ENCODE results near the gene CEBPB.
"Not testable (repeated sequence)": the region's sequence is repeated elsewhere in the genome, so short reads cannot be mapped to it uniquely, and the experiment has no call there.

CEBPB gene

DNA sequence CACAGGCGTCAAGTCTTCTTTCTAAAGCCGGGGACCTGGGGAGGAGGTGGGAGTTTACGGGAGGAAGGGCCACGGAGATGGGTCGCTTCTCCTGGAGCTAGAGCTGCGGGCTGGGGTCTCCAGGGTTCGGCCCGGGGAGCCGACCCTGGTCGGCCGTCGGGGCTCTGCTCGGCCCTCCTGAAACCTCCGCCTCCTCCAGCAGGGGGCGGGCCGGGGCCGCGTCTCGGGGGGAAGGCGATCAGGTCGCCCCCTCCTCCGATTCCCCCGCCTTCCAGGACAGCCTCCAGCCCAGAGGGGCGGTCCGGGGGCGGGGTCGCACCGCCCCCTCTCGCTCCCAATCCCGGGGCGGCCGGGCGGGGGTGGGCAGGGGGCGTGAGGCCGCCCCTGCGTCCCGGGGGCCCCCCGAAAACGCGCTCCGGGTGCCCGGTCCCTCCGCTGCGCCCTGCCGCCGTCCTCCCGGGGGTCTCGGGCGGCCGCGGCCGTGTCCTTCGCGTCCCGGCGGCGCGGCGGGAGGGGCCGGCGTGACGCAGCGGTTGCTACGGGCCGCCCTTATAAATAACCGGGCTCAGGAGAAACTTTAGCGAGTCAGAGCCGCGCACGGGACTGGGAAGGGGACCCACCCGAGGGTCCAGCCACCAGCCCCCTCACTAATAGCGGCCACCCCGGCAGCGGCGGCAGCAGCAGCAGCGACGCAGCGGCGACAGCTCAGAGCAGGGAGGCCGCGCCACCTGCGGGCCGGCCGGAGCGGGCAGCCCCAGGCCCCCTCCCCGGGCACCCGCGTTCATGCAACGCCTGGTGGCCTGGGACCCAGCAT, at the start of gene CEBPB:
Gene CEBPB (plus strand): TSS at position 580 of the 814 bp plus-strand sequence. CDS start 204 bp downstream, at position 784.
- DNase-seq (ENCODE audit: low read depth) = peak; percentile 82

DNA sequence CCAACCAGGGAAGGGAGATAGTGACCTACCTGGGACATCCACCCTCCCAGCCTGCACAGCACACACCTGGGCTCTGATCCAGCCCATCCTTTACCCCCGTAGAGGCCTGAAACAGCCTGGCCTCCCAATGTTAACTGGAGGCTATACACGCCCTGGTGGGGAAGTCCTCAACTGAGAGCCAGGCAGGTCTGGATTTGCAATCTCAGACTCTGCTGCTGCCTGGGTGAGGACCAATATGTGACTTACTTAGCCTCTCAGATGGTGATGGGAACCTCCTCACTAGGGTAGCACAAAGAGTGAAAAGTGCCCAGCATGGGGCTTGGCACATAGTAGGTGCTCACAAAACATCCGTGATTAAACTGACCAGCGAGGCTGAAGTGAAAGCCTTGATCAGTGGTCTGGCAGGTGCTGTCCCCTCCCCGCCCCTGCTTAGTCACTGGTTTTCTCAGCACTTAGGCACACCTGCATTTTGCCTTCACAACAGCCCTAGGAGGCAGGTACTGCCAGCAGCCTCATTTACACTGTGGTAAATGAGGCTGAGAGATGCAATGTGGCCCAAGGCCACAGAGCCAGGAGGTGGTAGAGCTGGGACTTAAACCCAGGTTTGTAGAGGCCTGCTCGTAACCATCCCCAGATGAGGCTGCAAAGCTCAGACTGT, 49.5 kb upstream of the CEBPB start:
- no peak for DNase-seq (ENCODE audit: low read depth)

DNA sequence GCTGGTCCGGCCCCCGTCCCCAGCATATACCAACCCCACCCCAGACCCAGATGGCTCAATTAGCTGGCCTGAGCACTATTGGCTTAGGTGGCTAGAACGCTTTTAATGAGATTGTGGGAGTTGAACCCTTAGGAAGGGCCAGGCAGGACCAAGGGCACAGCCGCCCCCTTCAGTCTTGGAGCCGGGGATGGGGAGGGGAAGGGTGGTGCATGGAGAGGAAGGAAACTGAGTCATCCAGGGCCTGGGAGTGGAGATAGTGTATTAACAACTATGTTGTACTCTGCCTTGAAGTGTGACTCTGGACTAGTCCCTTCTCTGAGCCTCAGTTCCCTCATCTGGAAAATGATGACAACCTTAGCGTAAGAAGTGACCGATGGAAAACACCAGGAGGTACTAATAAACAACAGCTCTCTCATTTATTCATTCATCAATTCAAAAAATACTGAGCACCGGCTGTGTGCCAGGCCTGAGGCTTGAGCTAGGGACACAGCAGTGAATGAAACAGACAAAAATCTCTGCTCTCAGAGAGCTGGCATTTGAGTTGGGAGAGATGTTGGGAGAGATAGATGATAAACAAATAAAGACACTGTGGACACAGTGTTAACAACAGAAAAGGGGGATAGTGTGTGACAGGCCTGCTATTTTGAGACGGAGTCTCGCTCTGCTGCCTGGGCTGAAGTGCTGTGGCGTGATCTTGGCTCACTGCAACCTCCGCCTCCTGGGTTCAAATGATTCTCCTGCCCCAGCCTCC, 48.6 kb upstream of the CEBPB start:
- no peak for DNase-seq (ENCODE audit: low read depth)

DNA sequence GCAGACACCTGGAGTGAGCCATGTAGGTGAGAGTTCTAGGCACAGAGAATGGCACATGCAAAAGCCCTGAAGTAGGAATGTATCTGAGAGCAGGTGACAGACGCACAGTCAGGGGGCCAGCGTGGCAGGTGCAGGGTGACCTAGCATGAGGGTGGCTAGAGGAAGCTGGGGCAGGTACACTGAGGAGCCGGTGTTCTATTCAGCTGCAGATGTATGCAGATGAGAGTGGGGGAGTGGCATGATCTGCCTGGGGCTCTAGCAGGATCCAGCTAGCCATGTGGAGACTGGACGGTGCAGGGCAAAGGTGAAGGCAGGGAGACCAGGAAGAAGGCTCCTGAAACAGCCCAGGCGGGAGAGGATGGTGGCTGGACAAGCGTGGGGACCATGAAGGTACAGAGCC, 47.8 kb upstream of the CEBPB start:
- DNase-seq (ENCODE audit: low read depth) = no peak

DNA sequence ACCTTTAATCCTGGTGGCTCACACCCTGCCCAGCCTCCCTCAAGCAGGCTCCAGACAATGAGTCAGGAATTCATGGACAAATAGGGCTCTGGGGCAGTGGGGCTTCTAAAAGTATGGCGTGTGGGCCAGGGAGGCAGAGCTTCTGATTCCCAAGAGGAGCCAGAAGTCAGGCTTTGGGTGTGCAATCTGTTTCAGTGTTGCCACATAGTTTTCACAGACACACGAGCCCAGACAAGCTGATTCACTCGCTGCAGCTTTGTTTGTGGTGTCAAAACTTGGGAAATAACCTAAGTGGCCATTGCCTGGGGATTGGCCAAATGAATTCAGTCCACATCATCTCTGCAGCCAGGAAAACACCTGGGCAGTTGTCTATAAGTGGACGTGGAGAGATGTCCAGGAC, 46.3 kb upstream of the CEBPB start:
- DNase-seq (ENCODE audit: low read depth) = peak; percentile 97

DNA sequence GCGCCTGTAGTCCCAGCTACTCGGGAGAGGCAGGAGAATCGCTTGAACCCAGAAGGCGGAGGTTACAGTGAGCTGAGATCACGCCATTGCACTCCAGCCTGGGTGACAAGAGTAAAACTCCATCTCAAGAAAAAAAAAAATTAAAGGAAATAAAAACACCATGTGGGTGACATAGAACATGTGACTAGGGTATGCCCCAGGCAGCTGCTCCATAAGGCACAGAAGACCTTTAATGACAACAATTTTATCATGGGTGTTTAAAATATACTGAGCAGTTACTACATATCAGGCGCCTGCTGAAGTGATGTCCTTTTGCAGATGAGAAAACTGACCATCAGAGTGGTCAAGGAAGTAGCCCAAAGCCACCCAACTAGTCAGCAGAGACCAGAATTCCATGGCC, 45.1 kb upstream of the CEBPB start:
- no peak for DNase-seq (ENCODE audit: low read depth)

DNA sequence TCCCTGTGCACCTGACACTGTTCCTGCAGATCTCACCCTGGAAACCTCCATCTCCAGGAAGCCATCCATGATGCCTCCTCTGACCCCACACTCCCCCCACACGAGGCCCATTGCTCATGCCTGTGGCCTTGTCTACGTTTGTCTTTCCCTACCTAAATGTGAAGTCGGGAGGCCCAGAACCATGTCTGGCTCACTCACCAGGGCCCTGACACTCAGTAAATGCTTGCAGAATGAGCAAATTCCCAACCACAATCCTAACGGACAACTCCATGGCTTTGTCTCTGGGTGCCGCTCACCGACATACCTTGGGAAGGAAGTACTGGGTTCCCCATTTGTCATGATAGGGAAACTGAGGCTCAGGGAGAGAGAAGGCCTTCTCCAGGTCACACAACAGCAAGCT, 44.4 kb upstream of the CEBPB start:
- DNase-seq (ENCODE audit: low read depth) = no peak

DNA sequence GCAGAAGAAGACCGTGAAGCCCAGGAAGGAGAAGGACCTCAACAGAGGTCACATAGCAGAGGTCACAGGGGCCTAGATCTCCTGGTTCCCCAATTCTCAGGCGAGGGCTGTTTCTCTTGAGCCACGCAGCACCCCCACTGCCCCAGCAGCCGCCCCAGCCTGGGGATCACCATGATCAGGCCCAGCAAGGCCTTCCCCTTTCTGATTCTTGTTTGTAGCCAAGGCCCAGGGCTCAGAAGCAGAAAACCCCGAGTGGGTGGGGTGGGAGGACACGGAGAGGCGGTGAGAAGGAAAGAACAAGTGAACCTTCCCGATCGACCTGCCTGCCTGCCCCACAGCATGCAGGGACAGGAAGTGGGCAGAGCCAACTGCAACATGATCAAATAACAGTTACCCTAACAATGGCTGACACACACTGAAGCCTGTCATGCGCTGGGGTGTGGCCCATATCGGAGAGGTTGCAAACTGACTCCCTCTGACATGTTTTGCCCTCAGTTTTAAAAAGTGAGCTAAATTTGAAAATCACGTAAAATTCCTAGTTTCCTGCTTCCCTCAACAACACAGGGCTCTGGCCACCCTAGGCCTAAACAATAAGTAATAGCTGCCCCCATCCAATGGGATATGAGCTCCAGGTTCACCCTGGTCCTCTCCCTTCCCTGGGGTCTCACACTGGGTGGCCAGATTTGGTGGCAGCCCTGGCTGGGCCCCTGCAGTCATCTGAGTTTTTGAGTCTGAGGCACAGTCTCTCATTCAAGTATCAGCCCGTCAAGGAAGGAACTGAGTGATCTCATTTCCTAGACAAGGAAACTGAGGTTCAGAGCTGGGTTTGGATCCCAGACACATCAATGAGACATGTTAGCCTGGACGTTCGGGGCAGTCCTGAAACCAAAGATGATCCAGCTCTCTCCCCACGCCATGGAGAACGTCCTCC, 43.6 kb upstream of the CEBPB start:
- DNase-seq (ENCODE audit: low read depth) = no peak

DNA sequence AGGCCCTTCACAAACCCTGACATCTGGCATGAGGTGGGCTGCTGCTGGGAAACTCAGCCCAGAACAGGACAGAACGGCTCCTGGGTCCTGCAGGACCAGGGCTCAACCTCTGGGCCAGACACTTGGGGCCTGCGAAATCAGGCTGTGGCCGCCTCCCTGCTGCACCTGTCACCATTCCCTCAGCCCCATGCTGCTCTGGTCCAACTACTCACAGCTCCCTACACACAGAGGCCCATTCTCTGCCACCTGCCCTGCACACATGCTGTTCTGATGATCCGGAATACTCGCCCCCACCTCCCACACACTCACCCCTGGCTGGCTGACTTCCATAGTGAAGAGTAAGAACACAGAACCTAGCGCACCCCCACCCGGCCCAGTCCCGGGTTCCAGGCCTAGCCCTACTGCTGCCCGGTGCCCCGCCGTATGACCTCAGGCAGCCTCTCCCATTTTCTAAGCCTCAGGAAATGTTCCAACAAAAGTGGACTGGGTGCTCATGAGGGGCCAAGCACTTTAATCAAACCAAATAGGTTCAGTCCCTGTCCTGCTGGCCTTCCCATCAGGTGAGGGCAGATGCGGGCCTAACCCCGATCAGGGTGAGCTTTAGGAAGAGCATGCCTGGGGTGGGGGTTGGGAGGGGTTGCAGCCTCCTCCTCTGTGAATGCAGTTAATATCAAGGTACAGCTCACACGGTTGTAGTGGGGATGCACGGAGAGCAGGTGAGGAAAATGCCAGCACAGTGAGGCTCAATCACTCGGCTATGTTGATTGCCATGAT, 41.0 kb upstream of the CEBPB start:
- DNase-seq (ENCODE audit: low read depth) = no peak

DNA sequence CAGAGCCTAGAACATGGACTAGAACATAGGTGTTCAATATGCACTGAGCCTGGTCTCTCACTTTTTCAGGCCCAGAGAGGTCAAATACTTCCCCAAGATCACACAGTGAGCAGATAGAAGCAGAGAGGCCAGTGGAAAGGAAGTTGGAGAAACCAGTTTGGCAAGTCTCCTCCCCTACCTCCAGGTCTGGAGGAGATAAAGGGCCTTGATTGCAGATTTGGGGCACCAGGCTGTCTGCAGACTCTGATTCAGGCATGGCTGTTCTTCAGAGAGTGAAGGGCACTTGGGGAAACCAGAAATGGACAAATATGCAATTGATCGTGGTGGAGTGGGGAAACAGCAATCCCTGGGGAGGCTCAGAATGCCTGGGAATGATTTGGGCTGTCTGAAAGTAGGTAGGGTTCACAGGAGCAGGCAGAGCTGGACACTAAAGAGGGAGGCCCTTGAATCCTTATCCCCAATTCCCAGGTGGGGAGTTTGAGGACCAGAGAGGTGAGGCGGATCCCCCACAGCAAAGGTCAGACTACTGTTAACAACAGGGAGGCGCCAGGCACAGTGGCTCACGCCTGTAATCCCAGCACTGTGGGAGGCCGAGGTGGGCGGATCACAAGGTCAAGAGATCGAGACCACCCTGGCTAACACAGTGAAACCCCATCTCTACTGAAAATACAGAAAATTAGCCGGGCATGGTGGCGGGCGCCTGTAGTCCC, 39.4 kb upstream of the CEBPB start:
- no peak for DNase-seq (ENCODE audit: low read depth)

DNA sequence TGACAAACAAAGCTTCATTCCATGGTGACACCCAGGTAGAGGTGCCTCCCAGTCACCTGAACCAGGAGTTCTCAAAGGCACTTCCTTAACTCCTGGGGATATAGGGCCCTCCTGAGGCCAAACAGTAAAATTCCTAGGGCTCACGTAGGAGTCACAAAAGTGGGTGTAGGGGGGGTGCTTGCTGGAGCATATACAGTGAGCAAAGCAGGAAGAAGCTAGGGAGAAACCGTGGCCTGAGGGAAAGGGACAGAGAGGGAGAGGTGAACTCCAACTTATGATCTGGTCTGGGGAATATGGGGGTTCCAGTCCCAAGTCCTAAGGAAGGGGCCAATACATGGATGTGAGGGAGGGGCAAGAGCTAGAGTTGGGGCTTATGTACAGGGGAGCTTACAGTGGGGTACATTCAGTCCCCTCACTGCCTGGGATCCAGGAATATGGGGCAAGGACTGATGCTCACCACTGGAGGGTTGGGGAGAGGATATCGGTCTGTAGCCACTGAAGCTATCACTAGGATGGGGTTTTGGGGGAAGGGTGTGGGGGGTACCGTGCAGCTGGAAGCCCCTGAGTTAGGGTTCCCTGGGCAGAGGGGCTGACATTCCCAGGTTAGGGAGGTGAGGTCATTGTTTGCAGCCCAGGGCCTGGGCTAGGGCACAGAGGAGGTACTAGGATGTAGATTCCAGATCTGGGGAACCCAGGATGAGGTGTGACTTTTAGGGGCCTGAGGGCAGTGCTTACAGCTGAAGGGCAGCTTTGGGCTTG, 38.1 kb upstream of the CEBPB start:
- DNase-seq (ENCODE audit: low read depth) = no peak

DNA sequence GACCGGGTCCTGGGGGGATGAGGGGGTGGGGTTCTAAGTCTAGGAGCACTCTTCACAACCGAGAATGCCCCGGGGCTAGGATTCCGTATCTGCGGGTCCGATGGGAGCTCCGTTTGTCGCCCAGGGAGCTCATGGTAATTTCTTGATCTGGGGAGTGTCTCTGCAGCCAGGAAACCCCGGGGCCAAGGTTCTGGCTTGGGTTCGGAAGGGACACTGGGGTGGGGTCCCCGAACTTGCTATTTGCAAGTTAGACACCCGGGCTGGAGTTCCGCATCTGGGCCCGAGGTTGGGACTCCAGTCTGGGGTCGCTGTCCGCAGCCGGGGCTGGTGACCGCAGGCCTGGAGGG, 37.5 kb upstream of the CEBPB start:
- DNase-seq (ENCODE audit: low read depth) = no peak

DNA sequence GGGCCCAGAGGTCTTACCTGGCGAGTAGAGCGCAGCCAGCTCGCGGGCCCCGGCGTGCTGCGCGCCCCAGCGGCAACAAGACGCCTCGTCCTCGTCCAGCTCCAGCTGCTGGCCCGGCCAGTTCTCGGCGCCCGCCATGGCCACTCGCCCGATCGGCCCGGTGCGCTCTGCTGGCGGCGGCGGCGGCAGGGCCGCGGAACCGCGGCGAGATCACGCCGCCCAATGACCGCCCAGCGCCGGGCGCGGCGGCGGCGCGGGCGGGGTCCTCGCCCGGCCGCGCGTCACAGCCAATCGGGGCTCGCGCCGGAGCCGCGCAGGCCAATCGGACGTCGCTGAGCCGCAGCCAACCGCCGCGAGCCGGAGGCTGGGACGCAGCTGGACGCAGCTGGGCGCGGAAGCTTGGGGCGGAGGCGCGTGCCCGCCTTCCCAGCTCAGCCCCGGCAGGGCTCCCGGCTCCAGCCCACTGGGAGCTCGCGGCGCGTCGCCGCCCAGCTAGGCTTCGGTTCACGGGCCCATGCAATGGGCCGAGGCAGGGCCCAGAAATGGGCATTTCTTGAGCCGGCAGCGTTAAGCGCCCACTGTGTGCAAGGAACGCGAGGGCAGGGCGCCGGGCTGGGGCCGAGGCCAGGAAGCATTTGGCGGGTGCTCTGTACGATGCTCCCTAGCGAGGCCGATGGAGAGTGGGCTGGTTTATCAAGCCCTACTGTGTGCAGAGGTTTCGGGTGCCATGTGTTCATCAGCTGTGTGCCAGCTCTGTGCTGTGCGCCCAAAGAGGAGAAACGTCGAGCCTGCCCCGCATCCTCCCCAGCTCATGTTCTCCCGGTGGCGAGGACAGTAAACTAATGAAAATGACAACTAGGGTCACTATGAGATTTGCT, 36.9 kb upstream of the CEBPB start, which contains the start of gene PEDS1:
Gene PEDS1 (minus strand): TSS at position 224 of the 878 bp plus-strand sequence. CDS start 86 bp downstream, at position 138.
- peak; percentile 75 for DNase-seq (ENCODE audit: low read depth)

DNA sequence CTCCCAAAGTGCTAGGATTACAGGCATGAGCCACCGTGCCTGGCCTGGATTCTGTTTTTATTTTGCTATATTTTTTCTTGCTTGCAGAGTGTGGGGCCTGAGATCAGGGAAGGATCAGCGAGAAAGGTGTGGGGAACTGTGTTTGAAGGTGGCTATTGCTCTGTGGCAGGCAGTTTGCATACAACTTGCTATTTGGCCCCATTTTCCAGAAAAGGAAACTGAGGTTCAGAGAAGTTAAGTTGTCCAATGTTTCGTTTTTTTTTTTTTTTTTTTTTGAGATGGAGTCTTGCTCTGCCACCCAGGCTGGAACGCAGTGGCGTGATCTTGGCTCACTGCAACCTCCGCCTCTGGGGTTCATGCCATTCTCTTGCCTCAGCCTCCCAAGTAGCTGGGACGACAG, 29.1 kb upstream of the CEBPB start:
- DNase-seq (ENCODE audit: low read depth) = not testable (repeated sequence)

DNA sequence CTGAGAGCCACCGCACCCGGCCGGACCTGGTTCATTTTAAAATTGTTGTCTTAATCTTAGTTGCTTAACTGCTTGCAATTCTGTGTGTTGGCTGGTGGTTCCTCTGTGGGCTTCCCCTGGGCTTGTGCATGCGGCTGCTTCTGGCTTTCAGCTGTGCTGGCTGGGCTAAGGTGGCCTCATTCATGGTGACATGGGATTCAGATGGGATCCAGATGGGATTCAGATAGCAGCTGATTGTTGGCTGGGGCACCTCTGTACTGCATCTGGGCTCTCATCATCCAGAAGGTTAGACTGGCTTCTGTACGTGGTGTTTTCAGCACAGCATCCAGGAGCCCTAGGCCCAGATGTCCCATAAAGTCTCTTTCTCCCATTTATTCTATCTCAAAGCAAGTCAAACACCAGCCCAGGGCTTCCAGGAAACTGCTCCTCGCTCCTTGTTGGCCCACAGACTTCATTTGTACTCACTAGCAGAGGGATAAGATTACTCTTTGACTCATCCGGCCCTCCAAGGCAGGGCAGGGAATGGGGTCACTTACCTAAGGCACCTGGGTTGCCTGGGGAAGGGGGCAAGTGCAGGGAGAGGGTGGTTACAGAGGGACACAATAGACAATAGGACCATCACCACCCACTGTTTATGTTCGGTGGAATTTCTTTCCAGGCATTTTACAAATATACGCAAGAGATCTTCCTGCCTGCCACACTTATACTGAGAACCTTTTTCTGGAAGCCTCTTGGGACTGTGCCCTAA, 26.9 kb upstream of the CEBPB start:
- peak; percentile 79 for DNase-seq (ENCODE audit: low read depth)

DNA sequence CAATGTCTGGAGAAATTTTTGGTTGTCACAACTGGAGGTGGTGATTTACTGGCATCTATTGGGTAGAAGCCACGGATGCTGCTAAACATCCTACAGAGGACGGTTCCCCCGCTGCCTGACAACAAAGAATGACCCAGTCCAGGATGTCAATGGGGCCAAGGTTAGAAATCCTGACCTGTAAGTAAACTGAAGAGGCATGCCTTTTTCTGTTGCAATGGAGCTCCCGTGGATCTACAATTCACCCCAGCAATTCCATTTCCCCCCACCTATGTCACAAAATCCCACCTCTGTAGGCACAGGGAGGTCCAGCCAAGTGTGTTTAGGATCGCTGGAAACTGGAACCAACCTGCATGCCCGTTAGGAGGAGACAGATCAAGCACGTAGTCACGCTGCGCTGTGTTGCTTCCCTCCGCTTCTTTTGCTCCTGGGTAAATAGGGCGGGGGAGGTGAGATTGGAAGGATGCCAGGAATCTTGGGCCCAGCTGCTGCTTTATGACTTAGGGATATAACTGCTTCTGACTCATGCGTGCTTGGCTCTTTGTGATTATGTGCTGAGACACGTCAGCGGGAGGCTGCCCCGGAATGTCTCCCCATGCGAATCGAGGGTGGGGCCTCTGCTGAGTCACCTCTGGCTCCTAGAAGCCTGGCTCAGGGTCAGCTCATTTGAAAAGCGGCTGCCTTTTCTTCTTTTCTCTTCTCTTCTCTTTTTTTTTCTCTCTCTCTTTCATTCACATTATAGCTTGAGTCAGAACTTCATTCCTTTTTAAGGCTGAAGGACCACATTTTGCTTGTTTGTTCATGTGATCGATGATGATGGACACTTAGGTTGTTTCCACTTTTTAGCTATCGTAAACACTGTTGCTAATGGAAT, 24.7 kb upstream of the CEBPB start:
- peak; percentile 99 for DNase-seq (ENCODE audit: low read depth)

DNA sequence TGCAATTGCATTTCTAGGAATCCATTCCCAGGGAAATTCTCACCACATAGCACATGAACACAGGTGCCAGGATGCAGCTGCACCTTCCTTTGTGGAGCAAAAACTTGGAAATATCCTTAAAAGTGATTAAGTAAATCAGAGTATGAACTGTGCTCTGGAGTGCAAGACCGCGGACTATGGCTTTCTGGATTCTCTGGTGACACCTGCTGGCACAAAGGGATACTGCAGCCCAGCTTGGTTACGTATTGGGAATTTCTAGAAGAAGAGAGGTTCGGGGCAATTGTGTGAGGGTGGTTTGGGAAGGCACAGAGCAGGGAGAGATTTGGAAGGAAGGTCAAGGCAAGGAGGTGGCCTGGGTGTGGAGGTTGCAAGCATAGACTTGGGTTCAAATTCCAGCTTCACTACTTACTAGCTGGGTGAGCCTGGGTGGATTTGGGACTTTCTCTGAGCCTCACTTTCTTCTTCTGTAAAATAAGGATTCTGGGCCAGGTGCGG, 21.3 kb upstream of the CEBPB start:
- peak; percentile 51 for DNase-seq (ENCODE audit: low read depth)
